K562 (cell line): ENCODE results near the gene OSBPL1A. TPM values are rescaled to one million over a fixed set of nuclear protein-coding genes. Genes with fewer than 3 reads are reported as not detected.

ENCODE experiments used
- ATAC-seq: fragments of 200-7000 bp; cut with Tn5 transposase; 3 replicates; pipeline ENCODE4 v1.9.1; 2020; ENCODE audit warnings: moderate library complexity
- BruUV-seq: library from RNA; stranded (reverse); fragments of 400-500 nt; replicated peaks from 2 replicates; lab custom pipeline; 2021; lab: Mats Ljungman, UMichigan
- CTCF ChIA-PET: fragments of 300-600 bp; formaldehyde crosslinking; extraction: SDS; loops from one replicate; lab custom pipeline; 2021; ENCODE audit warnings: low intra/inter-chr PET ratio; lab: Yijun Ruan, JAX
- POLR2A ChIA-PET: fragments of 300-600, 350-650 bp; sonication (Branson Sonifier 250); formaldehyde crosslinking; extraction: SDS; loops from one replicate; lab custom pipeline; 2021; ENCODE audit warnings: antibody characterized with exemption, inconsistent platforms; lab: Yijun Ruan, JAX
- DNase-seq, 4 experiments: peaks; one replicate each; pipeline versions ENCODE4 v3.0.0 to v3.0.0-alpha.2; 2011 to 2018; ENCODE audit warnings: low spot score in 3 of 4, mixed read lengths in 3 of 4; ENCODE audit errors: extremely low read depth in 1 of 4
- FAIRE-seq: peaks from 2 replicates; lab custom pipeline; 2011; peaks lifted over from hg19 to GRCh38; lab: Jason Lieb, UNC
- H2AFZ ChIP-seq: 2 replicates; pipeline ENCODE4 v1.6.0; 2011; ENCODE audit warnings: low read depth, low read length, control low read depth, inconsistent platforms
- H3K27ac ChIP-seq: fragments of 200-600 bp; 3 replicates; pipeline ENCODE4 v1.8.0; 2011; ENCODE audit warnings: low read depth, mild to moderate bottlenecking, control low read depth, inconsistent platforms, low read length, moderate library complexity, mixed read lengths; ENCODE audit errors: extremely low read depth
- H3K27me3 ChIP-seq, 2 experiments: fragments of 300-600 bp in 1 of 2; 2 replicates in 1 of 2; 3 replicates in 1 of 2; pipeline versions ENCODE4 v1.6.0 to v1.8.0; 2011; ENCODE audit warnings: inconsistent platforms in 2 of 2, low read length in 2 of 2, mild to moderate bottlenecking in 1 of 2, mixed read lengths in 1 of 2, moderate library complexity in 1 of 2; ENCODE audit not compliant: control insufficient read depth in 2 of 2, insufficient read depth in 2 of 2
- H3K36me3 ChIP-seq: fragments of 300-600 bp; 3 replicates; pipeline ENCODE4 v1.8.0; 2011; ENCODE audit warnings: mild to moderate bottlenecking, low read length, inconsistent platforms; ENCODE audit not compliant: control insufficient read depth, insufficient read depth
- H3K4me1 ChIP-seq, 2 experiments: fragments of 200-600 bp in 1 of 2; replicated peaks in 1 of 2; 2 replicates in 1 of 2; 3 replicates in 1 of 2; pipeline versions ENCODE4 v1.5.1 to v1.8.0; 2011; ENCODE audit warnings: inconsistent platforms in 2 of 2, low read length in 2 of 2, mild to moderate bottlenecking in 1 of 2, mixed read lengths in 1 of 2, moderate library complexity in 1 of 2; ENCODE audit not compliant: control insufficient read depth in 2 of 2, insufficient read depth in 2 of 2
- H3K4me2 ChIP-seq: 2 replicates; pipeline ENCODE4 v1.6.1; 2011; ENCODE audit warnings: low read length, control low read depth, inconsistent platforms, mixed read lengths; ENCODE audit not compliant: insufficient read depth
- H3K4me3 ChIP-seq: fragments of 200-600 bp; sonication (generic), shearing (Covaris generic); 2 replicates; pipeline ENCODE4 v1.5.1; 2016; ENCODE audit warnings: control low read depth, inconsistent platforms
- H3K79me2 ChIP-seq: fragments of 200-600 bp; 3 replicates; pipeline ENCODE4 v1.8.0; 2011; ENCODE audit warnings: low read length, inconsistent platforms; ENCODE audit not compliant: control insufficient read depth, insufficient read depth
- H3K9ac ChIP-seq, 2 experiments: 2 replicates each; pipeline versions ENCODE4 v1.6.0 to v1.6.1; 2011; ENCODE audit warnings: low read depth in 2 of 2, low read length in 2 of 2, control low read depth in 1 of 2, inconsistent platforms in 1 of 2, mild to moderate bottlenecking in 1 of 2, mixed read lengths in 1 of 2; ENCODE audit not compliant: insufficient read depth in 1 of 2
- H3K9me1 ChIP-seq: one replicate; pipeline ENCODE4 v1.6.0; 2011; ENCODE audit warnings: inconsistent platforms, mild to moderate bottlenecking, low read length, moderate library complexity; ENCODE audit not compliant: control insufficient read depth, insufficient read depth
- H3K9me3 ChIP-seq: replicated peaks from 2 replicates; pipeline ENCODE4 v1.5.1; 2011; ENCODE audit warnings: low read depth, low read length, inconsistent platforms; ENCODE audit not compliant: control insufficient read depth, insufficient read depth
- H4K20me1 ChIP-seq: replicated peaks from 2 replicates; pipeline ENCODE4 v1.6.1; 2011; ENCODE audit warnings: low read length, inconsistent platforms, mixed read lengths; ENCODE audit not compliant: control insufficient read depth, insufficient read depth
- CREB3 ChIP-seq: fragments of 450-650 bp; conservative IDR thresholded peaks from 2 replicates; pipeline ENCODE4 v1.6.1; 2016; ENCODE audit warnings: missing genetic modification characterization, low read depth, mild to moderate bottlenecking, missing compliant biosample characterization, moderate library complexity
- FOXP4 ChIP-seq: sonication (generic); formaldehyde crosslinking; IDR thresholded peaks from 2 replicates; pipeline ENCODE4 v1.8.0; 2022; ENCODE audit warnings: mild to moderate bottlenecking, missing genetic modification reagents, borderline replicate concordance
- MAFF ChIP-seq: IDR thresholded peaks from 2 replicates; pipeline ENCODE4 v1.6.1; 2012; ENCODE audit warnings: low read length, improper control_type of control experiment
- MCM2 ChIP-seq: fragments of 450-650 bp; IDR thresholded peaks from 2 replicates; pipeline ENCODE4 v1.6.1; 2017; ENCODE audit warnings: low read depth, mild to moderate bottlenecking
- MTA1 ChIP-seq: fragments of 450-650 bp; IDR thresholded peaks from 2 replicates; pipeline ENCODE4 v1.6.1; 2017; ENCODE audit warnings: borderline replicate concordance
- MTF1 ChIP-seq: fragments of 250-450 bp; sonication (Bioruptor Pico); IDR thresholded peaks from 2 replicates; pipeline ENCODE4 v1.9.0; 2021; ENCODE audit warnings: moderate library complexity, mild to moderate bottlenecking, inconsistent platforms, borderline replicate concordance
- RBM25 ChIP-seq: fragments of 200-400 bp; formaldehyde crosslinking; IDR thresholded peaks from 2 replicates; pipeline ENCODE4 v1.6.1; 2018; ENCODE audit warnings: low read length, low read depth, moderate library complexity; ENCODE audit not compliant: severe bottlenecking
- STAT6 ChIP-seq: sonication (generic); formaldehyde crosslinking; IDR thresholded peaks from 2 replicates; pipeline ENCODE4 v1.8.1; 2023; ENCODE audit warnings: mild to moderate bottlenecking, missing genetic modification reagents
- ZNF174 ChIP-seq: fragments of 250-450 bp; sonication (Bioruptor Pico); IDR thresholded peaks from 2 replicates; pipeline ENCODE4 v1.4.0; 2020; ENCODE audit warnings: mild to moderate bottlenecking
- ZNF551 ChIP-seq: fragments of 250-450 bp; sonication (Bioruptor Pico); IDR thresholded peaks from 2 replicates; pipeline ENCODE4 v1.5.0; 2021; ENCODE audit warnings: mild to moderate bottlenecking, moderate library complexity
- ZNF699 ChIP-seq: fragments of 250-450 bp; sonication (Bioruptor Pico); IDR thresholded peaks from 2 replicates; pipeline ENCODE4 v1.8.0; 2021; ENCODE audit warnings: mild to moderate bottlenecking, moderate library complexity; ENCODE audit not compliant: insufficient replicate concordance
- WGBS: fragments of 100-300 bp; shearing (Covaris generic); methylation state at CpG from one replicate; pipeline ENCODE4 v1.1.6; 2016; ENCODE audit warnings: low coverage, mixed read lengths; ENCODE audit not compliant: insufficient coverage; ENCODE audit errors: missing lambda C conversion rate; 5-methylcytosine and 5-hydroxymethylcytosine counted together
- in situ Hi-C: fragments of 300-500 bp; cut with MboI; formaldehyde crosslinking; loops from 4 replicates; pipeline ENCODE4 v1.15.0; 2018; ENCODE audit warnings: inconsistent platforms, mixed read lengths
- intact Hi-C: fragments of 100-400 bp; cut with micrococcal nuclease; formaldehyde crosslinking; loops from 2 replicates; pipeline ENCODE4 v1.14.2; 2022
- polyA plus RNA-seq, 8 experiments: library from polyadenylated mRNA; depleted of rRNA in 4 of 8; stranded (reverse) in 5 of 8; unstranded in 3 of 8; fragments of >200 nt; fragmentation: Nextera tagmentation in 2 of 8; fragmentation: Illumina TruSeq in 1 of 8; extraction: Ambion mirVana in 2 of 8; extraction: Trizol in 1 of 8; gene quantifications; 2 replicates each; pipeline versions ENCODE4 v1.2.1 to v1.2.3, GENCODE V29; 2011 to 2014; ENCODE audit warnings: inconsistent platforms in 1 of 8, missing spikeins in 1 of 8
- total RNA-seq, 7 experiments: library from RNA; depleted of rRNA in 6 of 7; stranded (reverse); fragments of >200 nt in 6 of 7; fragmentation: Illumina TruSeq in 2 of 7; extraction: Trizol in 2 of 7; gene quantifications; 2 replicates each; pipeline versions ENCODE4 v1.2.1 to v1.2.3, GENCODE V29; 2011 to 2021; ENCODE audit warnings: low replicate concordance in 1 of 7

Gene OSBPL1A
- total and polyA plus RNA-seq, 9 of the 15 experiments (the other 6 are each of a cell fraction or from before 2014, with no cell fraction given), result 0.40 to 0.49 TPM; not detected in 7

GRCh38 chr18:24230766-24231165 lies 166.9 kb downstream of the OSBPL1A start:
- ATAC-seq, result no peak
- no peaks in the 10 kb centered on the region for H3K9me3 ChIP-seq
- ChIA-PET POLR2A (no interaction called here), CTCF (no interaction called here)
- 0% methylated on average over 5 of the region's 5 CpGs for WGBS
- H3K27ac ChIP-seq, result no peak overlapping the region
- TF ChIP-seq ZNF699 (CRISPR knock-in tag) (no peak), ZNF551 (no peak), MCM2 (no peak), MAFF (no peak)
- no peak overlapping the region for H3K4me3 ChIP-seq
- H2AFZ ChIP-seq, result no peak overlapping the region
- BruUV-seq, result no TSS peak
- in situ Hi-C loops, result no loop called here
- no peak overlapping the region for H3K4me2 ChIP-seq
- no peaks in the 10 kb centered on the region for H3K9me1 ChIP-seq
- no peaks in the 10 kb centered on the region for H3K4me1 ChIP-seq
- FAIRE-seq, result no peak
- H3K9ac ChIP-seq, result no peak overlapping the region
- DNase-seq, result no peak
- intact Hi-C loops, result no loop called here
- H3K27me3 ChIP-seq, result peaks cover 0 to 5% of the 10 kb centered on the region in 2 experiments; a peak in 2 of 5 replicates
- H3K36me3 ChIP-seq, result no peaks in the 10 kb centered on the region
- no peaks in the 10 kb centered on the region for H4K20me1 ChIP-seq
- H3K79me2 ChIP-seq, result no peaks in the 10 kb centered on the region

GRCh38 chr18:24228667-24229041 lies 169.0 kb downstream of the OSBPL1A start:
- Histone ChIP-seq H3K27me3 (peaks cover 0 to 5% of the 10 kb centered on the region in 2 experiments; a peak in 2 of 5 replicates), H3K9me3 (no peaks in the 10 kb centered on the region), H3K36me3 (no peaks in the 10 kb centered on the region), H3K27ac (no peak overlapping the region), H3K4me3 (no peak overlapping the region), H3K4me1 (no peaks in the 10 kb centered on the region), H2AFZ (no peak overlapping the region), H3K79me2 (no peaks in the 10 kb centered on the region), H3K4me2 (no peak overlapping the region), H3K9ac (no peak overlapping the region), H4K20me1 (no peaks in the 10 kb centered on the region), H3K9me1 (no peaks in the 10 kb centered on the region)
- WGBS, result 0% methylated on average over 6 of the region's 6 CpGs
- DNase-seq (no peak), FAIRE-seq (peak; percentile 37), ATAC-seq (no peak)
- BruUV-seq, result no TSS peak
- ChIA-PET CTCF (no interaction called here), POLR2A (interaction anchor here (0.5 kb wide), 1 partner anchor 152 kb away, joined by 3 read pairs; no protein-coding TSS in a partner anchor)
- in situ Hi-C loops (no loop called here), intact Hi-C loops (no loop called here)
- TF ChIP-seq MTA1 (no peak), FOXP4 (CRISPR knock-in tag) (no peak), MTF1 (CRISPR knock-in tag) (no peak), RBM25 (no peak), CREB3 (tag) (no peak), ZNF174 (CRISPR knock-in tag) (no peak), STAT6 (CRISPR knock-in tag) (no peak)
